Measurements from ENCODE around the gene ARMH2. TPM values are rescaled to one million over a fixed set of nuclear protein-coding genes. Genes with fewer than 3 reads are reported as not detected.

The ARMH2 gene
- total and polyA plus RNA-seq, 10 of the 15 experiments (the other 5 are each of a cell fraction or from before 2014, with no cell fraction given), result 0.18 to 0.46 TPM; not detected in 8

DNA sequence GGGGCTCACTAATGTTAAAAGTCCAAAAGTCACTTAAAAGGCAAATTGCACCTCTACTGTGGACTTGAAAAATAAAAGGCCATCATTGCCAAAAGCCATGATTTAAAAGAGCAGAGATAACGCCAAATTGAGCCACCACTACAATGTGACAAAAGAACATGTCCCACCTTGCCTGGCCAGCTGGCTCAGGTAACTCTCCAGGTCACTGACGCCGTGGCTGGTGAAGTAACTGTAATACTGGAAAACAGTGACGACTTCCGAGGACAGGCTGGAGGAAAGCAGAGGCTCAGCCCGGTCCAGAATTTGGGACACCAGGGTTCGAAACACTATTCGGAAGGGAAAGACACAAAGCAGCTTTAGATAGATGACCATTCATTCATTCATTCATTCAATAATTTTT lies 29.3 kb upstream of the ARMH2 start (continued):
- TF ChIP-seq FOS (IDR thresholded peaks at IDR 0.05; ENCODE audit: borderline replicate concordance, extremely low read depth, insufficient read length), result no peak
- TF ChIP-seq EZH2 (IDR thresholded peaks at IDR 0.05; ENCODE audit: borderline replicate concordance, control insufficient read depth, low read depth, low read length), result no peak
- no peak for TF ChIP-seq ZSCAN29 (IDR thresholded peaks at IDR 0.05)
- no peak for TF ChIP-seq MEF2A (IDR thresholded peaks at IDR 0.05; ENCODE audit: insufficient read depth, low read depth, low read length)
- no peak for TF ChIP-seq ESRRA (IDR thresholded peaks at IDR 0.05; ENCODE audit: low read length)
- no peak for TF ChIP-seq SMAD5 (IDR thresholded peaks at IDR 0.05; ENCODE audit: low read depth)
- TF ChIP-seq TARDBP (IDR thresholded peaks at IDR 0.05; ENCODE audit: borderline replicate concordance), result no peak

DNA sequence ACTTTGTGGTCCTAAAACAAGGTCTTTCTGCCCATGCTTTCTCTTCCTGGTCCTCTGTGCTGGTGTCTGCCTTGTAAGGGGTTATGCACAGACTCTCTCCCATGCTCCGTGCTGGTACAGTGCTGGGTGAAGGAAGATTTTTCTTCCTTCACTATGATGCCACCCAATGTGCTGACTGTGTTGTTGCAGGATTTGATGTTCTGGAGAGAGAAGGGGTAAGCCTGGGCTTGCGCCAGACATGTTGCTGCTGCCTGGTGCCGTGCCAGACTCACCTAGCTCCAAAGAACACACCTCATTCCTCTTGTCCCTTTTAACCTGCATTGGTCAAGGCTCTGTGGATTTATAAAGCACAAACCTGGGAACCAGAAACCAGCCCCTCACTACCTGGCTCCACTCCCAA lies 28.4 kb upstream of the ARMH2 start:
- H3K27me3 ChIP-seq (replicated peaks in 1 of 2; ENCODE audit: control insufficient read depth in 2 of 2, insufficient read depth in 2 of 2, low read length in 1 of 2), result no peaks in the 10 kb centered on the region
- H3K9ac ChIP-seq (ENCODE audit: control insufficient read depth, insufficient read depth, low read length), result no peak overlapping the region
- CTCF ChIA-PET, result no interaction called here
- no peak overlapping the region for H2AFZ ChIP-seq (ENCODE audit: control insufficient read depth, low read depth, low read length)
- no peak overlapping the region for H3K4me3 ChIP-seq
- RAD21 ChIA-PET (ENCODE audit: unreplicated experiment), result no interaction called here
- no TSS peak for BruUV-seq (replicated peaks)
- H3K27ac ChIP-seq (ENCODE audit: control insufficient read depth, insufficient read depth), result no peak overlapping the region
- POLR2A ChIA-PET, result no interaction called here
- 98% methylated on average over 3 of the region's 3 CpGs for WGBS (ENCODE audit: insufficient coverage, insufficient replicate concordance, low lambda C conversion rate, missing lambda C conversion rate)
- no peak for ATAC-seq
- SMC1A ChIA-PET (ENCODE audit: uncharacterized antibody, unreplicated experiment), result no interaction called here
- H3K79me2 ChIP-seq (ENCODE audit: control insufficient read depth, insufficient read depth, low read length), result no peaks in the 10 kb centered on the region
- TF ChIP-seq NR2C1 (IDR thresholded peaks at IDR 0.05), result no peak
- TF ChIP-seq SMAD5 (IDR thresholded peaks at IDR 0.05; ENCODE audit: low read depth), result no peak
- TF ChIP-seq HDAC2 (IDR thresholded peaks at IDR 0.05), result no peak
- no peak for TF ChIP-seq MYC (IDR thresholded peaks at IDR 0.05; ENCODE audit: insufficient read depth, insufficient read length, insufficient replicate concordance, low read length, severe bottlenecking)
- no peak for TF ChIP-seq STAT3 (IDR thresholded peaks at IDR 0.05; ENCODE audit: low read depth, low read length)
- no peak for TF ChIP-seq BRCA1 (IDR thresholded peaks at IDR 0.05; ENCODE audit: low read depth, low read length)
- no peak for TF ChIP-seq RUNX3 (IDR thresholded peaks at IDR 0.05; ENCODE audit: low read length)
- TF ChIP-seq, protein P1, sequence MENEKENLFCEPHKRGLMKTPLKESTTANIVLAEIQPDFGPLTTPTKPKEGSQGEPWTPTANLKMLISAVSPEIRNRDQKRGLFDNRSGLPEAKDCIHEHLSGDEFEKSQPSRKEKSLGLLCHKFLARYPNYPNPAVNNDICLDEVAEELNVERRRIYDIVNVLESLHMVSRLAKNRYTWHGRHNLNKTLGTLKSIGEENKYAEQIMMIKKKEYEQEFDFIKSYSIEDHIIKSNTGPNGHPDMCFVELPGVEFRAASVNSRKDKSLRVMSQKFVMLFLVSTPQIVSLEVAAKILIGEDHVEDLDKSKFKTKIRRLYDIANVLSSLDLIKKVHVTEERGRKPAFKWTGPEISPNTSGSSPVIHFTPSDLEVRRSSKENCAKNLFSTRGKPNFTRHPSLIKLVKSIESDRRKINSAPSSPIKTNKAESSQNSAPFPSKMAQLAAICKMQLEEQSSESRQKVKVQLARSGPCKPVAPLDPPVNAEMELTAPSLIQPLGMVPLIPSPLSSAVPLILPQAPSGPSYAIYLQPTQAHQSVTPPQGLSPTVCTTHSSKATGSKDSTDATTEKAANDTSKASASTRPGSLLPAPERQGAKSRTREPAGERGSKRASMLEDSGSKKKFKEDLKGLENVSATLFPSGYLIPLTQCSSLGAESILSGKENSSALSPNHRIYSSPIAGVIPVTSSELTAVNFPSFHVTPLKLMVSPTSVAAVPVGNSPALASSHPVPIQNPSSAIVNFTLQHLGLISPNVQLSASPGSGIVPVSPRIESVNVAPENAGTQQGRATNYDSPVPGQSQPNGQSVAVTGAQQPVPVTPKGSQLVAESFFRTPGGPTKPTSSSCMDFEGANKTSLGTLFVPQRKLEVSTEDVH (IDR thresholded peaks at IDR 0.05; ENCODE audit: low read depth, partially characterized antibody), result no peak
- no peak for TF ChIP-seq NR2F1 (conservative IDR thresholded peaks at IDR 0.05)
- no peak for TF ChIP-seq CHD2 (IDR thresholded peaks at IDR 0.05; ENCODE audit: borderline replicate concordance, low read depth, low read length)
- no peak for TF ChIP-seq SUZ12 (IDR thresholded peaks at IDR 0.05; ENCODE audit: unreplicated experiment)
- TF ChIP-seq TAF1 (IDR thresholded peaks at IDR 0.05; ENCODE audit: borderline replicate concordance, low read depth, low read length), result no peak
- no peak for TF ChIP-seq IRF4 (IDR thresholded peaks at IDR 0.05; ENCODE audit: low read depth, low read length)
- TF ChIP-seq MTA3 (IDR thresholded peaks at IDR 0.05; ENCODE audit: borderline replicate concordance, low read length), result no peak
- TF ChIP-seq ZSCAN29 (IDR thresholded peaks at IDR 0.05), result no peak
- TF ChIP-seq, protein P2, sequence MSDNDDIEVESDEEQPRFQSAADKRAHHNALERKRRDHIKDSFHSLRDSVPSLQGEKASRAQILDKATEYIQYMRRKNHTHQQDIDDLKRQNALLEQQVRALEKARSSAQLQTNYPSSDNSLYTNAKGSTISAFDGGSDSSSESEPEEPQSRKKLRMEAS (IDR thresholded peaks at IDR 0.05; ENCODE audit: low read depth, low read length), result no peak
- TF ChIP-seq, protein P3, sequence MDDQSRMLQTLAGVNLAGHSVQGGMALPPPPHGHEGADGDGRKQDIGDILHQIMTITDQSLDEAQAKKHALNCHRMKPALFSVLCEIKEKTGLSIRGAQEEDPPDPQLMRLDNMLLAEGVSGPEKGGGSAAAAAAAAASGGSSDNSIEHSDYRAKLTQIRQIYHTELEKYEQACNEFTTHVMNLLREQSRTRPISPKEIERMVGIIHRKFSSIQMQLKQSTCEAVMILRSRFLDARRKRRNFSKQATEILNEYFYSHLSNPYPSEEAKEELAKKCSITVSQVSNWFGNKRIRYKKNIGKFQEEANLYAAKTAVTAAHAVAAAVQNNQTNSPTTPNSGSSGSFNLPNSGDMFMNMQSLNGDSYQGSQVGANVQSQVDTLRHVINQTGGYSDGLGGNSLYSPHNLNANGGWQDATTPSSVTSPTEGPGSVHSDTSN (IDR thresholded peaks at IDR 0.05; ENCODE audit: insufficient replicate concordance, low read depth, low read length), result no peak
- TF ChIP-seq POLR2AphosphoS2 (IDR thresholded peaks at IDR 0.05; ENCODE audit: low read depth, low read length), result no peak
- in situ Hi-C loops (cut with MboI) (no loop called here), intact Hi-C loops (cut with micrococcal nuclease; ENCODE audit: unreplicated experiment) (no loop called here)
- DNase-seq (ENCODE audit: low read depth, low spot score), result no peak
- H4K20me1 ChIP-seq (ENCODE audit: control insufficient read depth, insufficient read depth), result no peaks in the 10 kb centered on the region
- no peak overlapping the region for H3K4me2 ChIP-seq (ENCODE audit: control insufficient read depth, insufficient read depth)
- peaks cover 0 to 3% of the 10 kb centered on the region in 2 experiments; a peak in 2 of 4 replicates for H3K36me3 ChIP-seq (ENCODE audit: control insufficient read depth in 2 of 2, insufficient read depth in 2 of 2, low read length in 1 of 2)
- H3K9me3 ChIP-seq (replicated peaks; ENCODE audit: control insufficient read depth, insufficient read depth, low read length), result no peaks in the 10 kb centered on the region
- no peaks in the 10 kb centered on the region for H3K4me1 ChIP-seq (ENCODE audit: control insufficient read depth, insufficient read depth, low read length)
- no peak for FAIRE-seq

All from GM12878 (cell line).